Measurements from ENCODE around the gene IGF2R.

DNA sequence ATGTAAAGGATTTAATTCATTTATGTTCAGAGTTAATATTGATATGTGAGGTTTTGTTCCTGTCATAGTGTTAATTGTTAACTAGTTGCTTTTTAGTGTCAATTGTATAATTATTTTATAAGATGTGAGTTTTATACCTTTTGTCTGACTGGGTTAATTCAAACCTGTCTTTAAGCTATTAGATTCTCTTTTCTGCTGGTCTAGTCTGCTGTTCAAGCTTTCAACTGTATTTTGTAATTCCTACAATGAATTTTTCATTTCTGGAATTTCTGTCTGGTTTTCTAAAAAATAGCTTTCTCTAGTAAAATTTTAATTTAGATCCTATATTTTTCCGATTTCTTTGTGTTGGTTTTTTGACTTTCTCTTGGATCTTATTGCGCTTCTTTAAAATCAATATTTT, 26.5 kb downstream of the IGF2R start:
- TF ChIP-seq, protein P1, sequence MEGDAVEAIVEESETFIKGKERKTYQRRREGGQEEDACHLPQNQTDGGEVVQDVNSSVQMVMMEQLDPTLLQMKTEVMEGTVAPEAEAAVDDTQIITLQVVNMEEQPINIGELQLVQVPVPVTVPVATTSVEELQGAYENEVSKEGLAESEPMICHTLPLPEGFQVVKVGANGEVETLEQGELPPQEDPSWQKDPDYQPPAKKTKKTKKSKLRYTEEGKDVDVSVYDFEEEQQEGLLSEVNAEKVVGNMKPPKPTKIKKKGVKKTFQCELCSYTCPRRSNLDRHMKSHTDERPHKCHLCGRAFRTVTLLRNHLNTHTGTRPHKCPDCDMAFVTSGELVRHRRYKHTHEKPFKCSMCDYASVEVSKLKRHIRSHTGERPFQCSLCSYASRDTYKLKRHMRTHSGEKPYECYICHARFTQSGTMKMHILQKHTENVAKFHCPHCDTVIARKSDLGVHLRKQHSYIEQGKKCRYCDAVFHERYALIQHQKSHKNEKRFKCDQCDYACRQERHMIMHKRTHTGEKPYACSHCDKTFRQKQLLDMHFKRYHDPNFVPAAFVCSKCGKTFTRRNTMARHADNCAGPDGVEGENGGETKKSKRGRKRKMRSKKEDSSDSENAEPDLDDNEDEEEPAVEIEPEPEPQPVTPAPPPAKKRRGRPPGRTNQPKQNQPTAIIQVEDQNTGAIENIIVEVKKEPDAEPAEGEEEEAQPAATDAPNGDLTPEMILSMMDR (conservative IDR thresholded peaks at IDR 0.05; ENCODE audit: low read depth, low read length), result no peak
- TF ChIP-seq EZH2 (IDR thresholded peaks at IDR 0.05; ENCODE audit: low read length, unreplicated experiment) (no peak), EZH2phosphoT487 (IDR thresholded peaks at IDR 0.05; ENCODE audit: borderline replicate concordance, low read length) (no peak)
